KMS-11 (cell line): ENCODE data around the gene CA12.

ENCODE experiments used
- H2AFZ ChIP-seq: fragments of 200-600 bp; sonication (generic); 2 replicates; pipeline ENCODE4 v1.6.1; 2016; ENCODE audit warnings: antibody characterized with exemption, mixed run types, low read depth
- H3K27ac ChIP-seq: fragments of 200-600 bp; sonication (generic); 2 replicates; pipeline ENCODE4 v1.6.1; 2016; ENCODE audit warnings: mild to moderate bottlenecking, mixed run types
- H3K27me3 ChIP-seq: fragments of 200-600 bp; sonication (generic); 2 replicates; pipeline ENCODE4 v1.6.1; 2017; ENCODE audit warnings: mild to moderate bottlenecking, low read depth, mixed run types, moderate library complexity; ENCODE audit not compliant: insufficient read depth
- H3K36me3 ChIP-seq: fragments of 200-600 bp; sonication (generic); 2 replicates; pipeline ENCODE4 v1.6.1; 2017; ENCODE audit warnings: mild to moderate bottlenecking, mixed run types; ENCODE audit not compliant: insufficient read depth
- H3K4me1 ChIP-seq: fragments of 200-600 bp; sonication (generic); 2 replicates; pipeline ENCODE4 v1.6.1; 2016; ENCODE audit warnings: mild to moderate bottlenecking, low read depth, mixed run types; ENCODE audit not compliant: poor library complexity, severe bottlenecking
- H3K4me2 ChIP-seq: fragments of 200-600 bp; sonication (generic); 2 replicates; pipeline ENCODE4 v1.7.0; 2016; ENCODE audit warnings: mild to moderate bottlenecking, mixed run types
- H3K4me3 ChIP-seq: fragments of 200-600 bp; sonication (generic); IDR thresholded peaks from 2 replicates; pipeline ENCODE4 v1.6.1; 2017; ENCODE audit warnings: low read depth, low read length, mixed read lengths; ENCODE audit not compliant: insufficient read depth
- H3K79me2 ChIP-seq: fragments of 200-600 bp; sonication (generic); 2 replicates; pipeline ENCODE4 v1.6.1; 2016; ENCODE audit warnings: low read depth, mixed run types; ENCODE audit not compliant: insufficient read depth
- H3K9ac ChIP-seq: fragments of 200-600 bp; sonication (generic); 2 replicates; pipeline ENCODE4 v1.6.1; 2016; ENCODE audit warnings: mild to moderate bottlenecking, mixed run types
- H4K20me1 ChIP-seq: fragments of 200-600 bp; sonication (generic); 2 replicates; pipeline ENCODE4 v1.6.1; 2016; ENCODE audit warnings: mild to moderate bottlenecking, mixed run types; ENCODE audit not compliant: insufficient read depth
- TF ChIP-seq, protein P1 (sequence below): fragments of 200-600 bp; sonication (generic); conservative IDR thresholded peaks from 2 replicates; pipeline ENCODE4 v1.6.1; 2017; ENCODE audit warnings: low read depth, mild to moderate bottlenecking, antibody characterized with exemption, low read length, moderate library complexity, mixed read lengths

CA12 gene

DNA sequence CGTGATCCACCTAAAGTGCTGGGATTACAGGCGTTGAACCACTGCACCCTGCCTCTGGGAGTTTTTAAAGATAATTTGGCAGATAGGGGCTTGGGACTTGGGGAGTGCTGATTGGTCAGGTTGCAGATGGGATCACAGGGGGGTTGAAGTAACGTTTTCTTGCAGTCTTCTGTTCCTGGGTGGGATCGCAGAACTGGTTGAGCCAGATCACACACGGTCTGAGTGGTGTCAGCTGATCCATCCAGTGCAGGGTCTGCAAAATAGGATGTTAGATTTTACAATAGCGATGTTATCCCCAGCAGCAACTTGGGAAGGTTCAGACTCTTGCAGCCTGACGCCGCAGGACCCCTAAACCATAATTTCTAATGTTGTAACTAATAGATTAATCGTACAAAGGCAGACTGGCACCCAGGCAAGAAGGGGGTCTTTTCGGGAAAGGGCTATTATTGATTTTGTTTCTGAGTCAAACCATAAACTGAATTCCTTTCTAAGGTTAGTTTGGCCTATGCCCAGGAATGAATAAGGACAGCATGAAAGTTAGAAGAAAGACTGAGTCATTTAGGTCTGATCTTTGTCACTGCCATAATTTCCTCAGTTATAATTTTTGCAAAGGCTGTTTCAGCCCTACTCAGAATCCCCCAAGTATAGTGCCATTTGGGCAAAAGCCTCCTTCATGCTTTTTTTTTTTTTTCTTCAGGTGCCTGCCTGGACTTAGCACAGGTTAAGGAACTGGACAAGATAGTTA, 1.5 kb upstream of the CA12 start:
- Histone ChIP-seq H3K4me3 (no peak overlapping the region), H3K27me3 (no peaks in the 10 kb centered on the region), H3K79me2 (no peaks in the 10 kb centered on the region), H3K27ac (no peak overlapping the region), H3K9ac (no peak overlapping the region), H3K36me3 (no peaks in the 10 kb centered on the region), H3K4me2 (no peak overlapping the region), H3K4me1 (no peaks in the 10 kb centered on the region), H2AFZ (no peak overlapping the region), H4K20me1 (no peaks in the 10 kb centered on the region)
- TF ChIP-seq, protein P1, sequence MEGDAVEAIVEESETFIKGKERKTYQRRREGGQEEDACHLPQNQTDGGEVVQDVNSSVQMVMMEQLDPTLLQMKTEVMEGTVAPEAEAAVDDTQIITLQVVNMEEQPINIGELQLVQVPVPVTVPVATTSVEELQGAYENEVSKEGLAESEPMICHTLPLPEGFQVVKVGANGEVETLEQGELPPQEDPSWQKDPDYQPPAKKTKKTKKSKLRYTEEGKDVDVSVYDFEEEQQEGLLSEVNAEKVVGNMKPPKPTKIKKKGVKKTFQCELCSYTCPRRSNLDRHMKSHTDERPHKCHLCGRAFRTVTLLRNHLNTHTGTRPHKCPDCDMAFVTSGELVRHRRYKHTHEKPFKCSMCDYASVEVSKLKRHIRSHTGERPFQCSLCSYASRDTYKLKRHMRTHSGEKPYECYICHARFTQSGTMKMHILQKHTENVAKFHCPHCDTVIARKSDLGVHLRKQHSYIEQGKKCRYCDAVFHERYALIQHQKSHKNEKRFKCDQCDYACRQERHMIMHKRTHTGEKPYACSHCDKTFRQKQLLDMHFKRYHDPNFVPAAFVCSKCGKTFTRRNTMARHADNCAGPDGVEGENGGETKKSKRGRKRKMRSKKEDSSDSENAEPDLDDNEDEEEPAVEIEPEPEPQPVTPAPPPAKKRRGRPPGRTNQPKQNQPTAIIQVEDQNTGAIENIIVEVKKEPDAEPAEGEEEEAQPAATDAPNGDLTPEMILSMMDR = no peak

DNA sequence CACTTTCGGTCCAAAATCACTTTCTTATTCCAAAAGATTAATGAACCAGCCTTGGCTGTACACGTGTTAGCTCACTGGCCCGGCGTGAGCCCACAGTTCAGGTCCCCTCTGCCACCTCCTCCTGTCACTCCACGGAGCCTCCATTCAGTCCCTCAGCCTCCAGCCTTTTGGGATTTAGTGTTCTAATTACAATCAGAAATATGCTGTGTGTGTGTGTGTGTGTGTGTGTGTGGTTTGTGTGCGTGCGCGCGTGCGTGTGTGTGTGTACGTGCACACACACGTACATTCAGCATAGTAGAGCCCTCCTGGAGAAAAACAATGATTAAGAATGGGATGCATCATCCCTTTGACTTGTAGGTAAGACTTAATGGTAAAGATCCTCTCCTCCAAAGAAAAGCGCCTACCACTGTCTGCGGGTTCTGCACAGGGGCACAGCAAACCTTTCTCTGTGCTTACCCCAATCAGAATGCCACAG, 801 bp downstream of the CA12 start:
- H4K20me1 ChIP-seq = no peaks in the 10 kb centered on the region
- no peak overlapping the region for H3K9ac ChIP-seq
- H3K4me3 ChIP-seq = no peak overlapping the region
- no peaks in the 10 kb centered on the region for H3K79me2 ChIP-seq
- H3K27ac ChIP-seq = no peak overlapping the region
- H3K4me2 ChIP-seq = no peak overlapping the region
- no peaks in the 10 kb centered on the region for H3K27me3 ChIP-seq
- no peaks in the 10 kb centered on the region for H3K4me1 ChIP-seq
- TF ChIP-seq, protein P1 = no peak
- no peaks in the 10 kb centered on the region for H3K36me3 ChIP-seq
- no peak overlapping the region for H2AFZ ChIP-seq

DNA sequence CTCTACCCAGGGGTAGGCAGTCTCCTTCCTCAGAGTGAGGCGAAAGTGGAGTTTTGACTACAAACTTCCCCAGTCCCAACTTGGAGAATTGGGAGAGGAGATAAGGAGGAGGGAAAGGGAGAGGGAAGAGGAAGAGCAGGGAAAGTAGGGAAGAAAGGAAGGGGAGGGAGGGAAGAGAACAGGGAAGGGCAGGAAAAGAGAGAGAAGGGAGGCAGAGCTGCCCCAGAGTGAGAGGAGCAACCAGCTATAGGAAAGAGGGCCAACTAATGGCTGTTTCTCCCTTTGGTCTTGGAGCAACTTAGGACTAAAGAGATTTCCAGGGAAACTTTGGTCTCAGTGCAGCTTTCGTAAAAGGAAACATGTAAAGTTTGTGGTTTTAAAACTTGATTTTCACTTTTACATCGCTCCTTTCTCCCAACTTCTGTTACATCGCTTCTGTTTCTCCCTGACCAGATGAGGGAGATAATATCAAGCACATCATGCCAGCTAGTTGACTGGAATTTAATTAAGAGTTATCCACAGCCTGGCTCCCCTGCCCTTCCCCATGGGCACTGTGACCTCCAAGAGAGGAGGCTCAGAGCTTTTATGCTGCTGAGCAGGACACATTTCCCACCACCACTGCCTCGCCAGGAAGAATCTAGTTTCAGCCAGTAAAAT, 1.4 kb downstream of the CA12 start:
- Histone ChIP-seq H3K27me3 (no peaks in the 10 kb centered on the region), H3K36me3 (no peaks in the 10 kb centered on the region), H3K79me2 (no peaks in the 10 kb centered on the region), H2AFZ (no peak overlapping the region), H3K9ac (no peak overlapping the region), H3K4me3 (no peak overlapping the region), H3K4me1 (no peaks in the 10 kb centered on the region), H4K20me1 (no peaks in the 10 kb centered on the region), H3K27ac (no peak overlapping the region), H3K4me2 (no peak overlapping the region)
- TF ChIP-seq, protein P1 = no peak

DNA sequence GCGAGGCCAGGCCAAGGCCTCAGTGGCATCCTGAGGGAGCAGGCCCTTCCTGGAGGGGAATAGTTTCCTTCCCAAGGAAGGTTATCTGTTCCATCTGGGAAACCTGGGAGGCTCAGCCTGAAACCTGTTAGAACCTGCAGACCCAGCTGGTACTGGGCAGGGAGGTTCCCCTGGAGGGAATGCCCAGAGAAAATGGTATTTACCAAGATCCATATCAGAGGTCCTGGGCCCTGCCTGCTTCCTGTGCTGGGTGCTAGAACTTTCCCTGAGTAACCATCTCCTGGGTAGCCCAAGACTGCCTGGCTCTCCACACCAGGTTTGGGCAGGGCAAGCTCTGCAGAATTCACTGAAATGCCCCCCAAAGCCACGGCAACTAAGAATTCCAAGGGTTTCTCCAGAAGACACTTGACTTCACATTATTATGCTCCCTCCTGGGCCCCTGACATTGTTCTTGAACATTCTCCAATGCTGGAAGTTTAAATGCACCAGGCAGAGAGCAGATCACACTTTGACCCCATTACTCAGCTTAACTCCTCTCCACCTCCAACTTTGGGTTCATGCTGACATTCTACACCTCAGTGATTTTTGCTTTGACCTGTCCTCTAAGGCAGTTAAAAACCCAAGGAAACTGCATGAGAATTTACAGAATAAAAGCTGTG, 2.0 kb downstream of the CA12 start:
- Histone ChIP-seq H2AFZ (no peak overlapping the region), H3K27me3 (no peaks in the 10 kb centered on the region), H3K4me2 (no peak overlapping the region)

More for the DNA sequence above, 2.0 kb downstream of the CA12 start:
- H3K9ac ChIP-seq = no peak overlapping the region
- H3K27ac ChIP-seq = no peak overlapping the region
- no peaks in the 10 kb centered on the region for H4K20me1 ChIP-seq
- H3K4me3 ChIP-seq = no peak overlapping the region
- TF ChIP-seq, protein P1 = no peak
- no peaks in the 10 kb centered on the region for H3K36me3 ChIP-seq
- no peaks in the 10 kb centered on the region for H3K4me1 ChIP-seq
- H3K79me2 ChIP-seq = no peaks in the 10 kb centered on the region
